HG03378 (cell line): ENCODE measurements around the gene NTNG1.

ENCODE experiments used
- ATAC-seq: cut with Tn5 transposase; IDR thresholded peaks from one replicate; pipeline ENCODE4 v1.9.1; 2021; ENCODE audit warnings: mild to moderate bottlenecking, moderate library complexity; ENCODE audit not compliant: unreplicated experiment

Gene NTNG1

DNA sequence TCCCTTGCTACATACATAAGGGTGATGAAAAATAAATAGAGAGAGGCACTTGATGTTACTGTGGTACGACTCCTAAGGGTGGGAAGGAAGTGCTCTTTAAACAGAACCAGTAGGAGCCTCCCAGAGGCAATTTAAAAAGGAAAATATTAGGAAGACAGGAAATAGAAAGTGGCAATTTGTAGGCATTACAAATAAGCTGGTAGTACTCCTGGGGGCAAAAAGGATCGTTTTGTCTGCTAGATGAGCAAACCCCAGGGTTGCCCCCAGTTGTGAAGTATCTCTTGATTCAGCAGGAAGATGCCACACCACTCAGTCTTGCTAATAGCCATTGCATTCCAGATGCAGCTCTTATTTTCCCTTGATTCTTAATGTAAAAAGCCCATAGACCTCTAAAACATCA is 303.0 kb downstream of the NTNG1 start:
- ATAC-seq: no peak

DNA sequence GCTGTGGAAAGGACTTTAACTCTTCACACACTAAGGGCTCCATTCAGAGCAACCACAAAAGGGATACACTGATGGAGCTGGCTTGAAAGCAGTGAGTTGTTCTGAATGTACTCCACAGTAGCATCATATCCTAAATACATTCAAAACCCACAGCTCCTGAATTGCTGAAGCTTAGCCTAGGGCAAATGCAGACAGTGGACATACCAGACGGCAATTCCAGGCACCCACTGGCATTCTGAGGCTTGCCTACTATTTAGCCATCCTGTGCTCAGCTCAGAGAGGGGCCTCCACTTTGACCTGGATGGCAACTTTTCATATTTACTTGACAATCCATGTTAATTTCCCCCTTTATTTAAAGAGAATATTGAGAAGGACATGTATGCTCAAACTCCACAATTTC is 303.5 kb downstream of the NTNG1 start:
- ATAC-seq: no peak

DNA sequence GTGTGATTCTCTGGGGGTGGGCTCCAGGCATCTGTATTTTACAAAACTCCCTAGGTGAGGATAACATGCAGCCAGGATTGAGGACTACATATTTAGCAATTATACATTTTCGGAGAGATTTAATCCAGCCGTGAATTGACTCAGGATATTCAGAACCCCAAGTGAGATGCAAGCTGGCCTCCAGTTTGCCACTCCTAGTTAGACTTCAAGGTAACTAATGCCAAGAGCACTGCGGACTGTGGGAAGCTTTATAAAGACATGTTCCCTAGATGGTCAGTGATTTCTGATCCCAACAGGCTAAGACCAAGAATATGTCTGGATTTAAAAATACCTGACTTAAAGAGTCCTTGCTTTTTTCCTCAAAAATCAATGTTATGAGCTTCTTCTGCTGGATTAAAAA is 308.5 kb downstream of the NTNG1 start:
- no peak for ATAC-seq

DNA sequence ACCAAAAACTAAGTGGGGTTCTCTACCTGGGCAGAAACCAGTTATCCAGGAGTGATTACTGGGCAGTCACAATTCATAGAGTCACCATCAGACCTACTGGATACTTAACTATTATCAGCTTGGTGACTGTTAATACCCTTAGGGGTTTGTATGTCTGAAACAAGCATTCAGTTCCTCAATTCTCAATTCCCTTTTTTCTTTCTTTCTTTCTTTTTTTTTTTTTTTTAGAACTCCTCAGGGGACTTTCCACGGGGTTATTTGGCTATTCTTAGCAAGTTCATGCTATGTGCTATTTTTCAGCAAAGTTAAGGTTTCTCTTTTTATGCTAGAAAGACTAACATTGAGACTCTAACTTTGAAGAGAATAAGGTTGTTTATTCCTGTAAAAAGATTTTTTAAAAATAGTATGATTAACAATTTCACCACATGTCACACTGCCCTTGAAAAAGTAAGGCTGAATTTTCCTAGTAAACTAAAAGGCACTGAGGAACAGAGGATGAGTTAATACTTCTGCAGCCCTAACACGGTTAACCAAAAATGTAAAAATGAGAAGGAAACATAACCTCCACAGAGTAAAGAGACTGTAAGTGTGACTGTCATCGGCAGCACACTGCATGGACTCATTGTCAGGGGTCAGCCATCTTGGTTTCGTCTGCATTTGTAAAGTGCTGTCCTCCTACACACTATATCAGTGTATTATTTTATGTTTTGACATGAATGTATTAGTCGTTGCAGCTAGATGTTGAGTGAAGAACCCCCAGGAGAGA is 310.2 kb downstream of the NTNG1 start:
- ATAC-seq: peak; percentile 87

- ATAC-seq: peak; percentile 37
These were observed 310.9 kb downstream of the NTNG1 start for GRCh38 chr1:107451715-107452114.

GRCh38 chr1:107454791-107455190 is 314.0 kb downstream of the NTNG1 start:
- no peak for ATAC-seq

GRCh38 chr1:107457989-107458388 is 317.1 kb downstream of the NTNG1 start:
- no peak for ATAC-seq

GRCh38 chr1:107459204-107459904 is 318.5 kb downstream of the NTNG1 start:
- peak; percentile 55 for ATAC-seq

GRCh38 chr1:107460035-107460434 is 319.2 kb downstream of the NTNG1 start:
- ATAC-seq: no peak

GRCh38 chr1:107464827-107465226 is 324.0 kb downstream of the NTNG1 start:
- no peak for ATAC-seq

GRCh38 chr1:107467286-107467685 is 326.4 kb downstream of the NTNG1 start:
- no peak for ATAC-seq

- ATAC-seq: no peak
These were observed 327.0 kb downstream of the NTNG1 start for GRCh38 chr1:107467811-107468210.

DNA sequence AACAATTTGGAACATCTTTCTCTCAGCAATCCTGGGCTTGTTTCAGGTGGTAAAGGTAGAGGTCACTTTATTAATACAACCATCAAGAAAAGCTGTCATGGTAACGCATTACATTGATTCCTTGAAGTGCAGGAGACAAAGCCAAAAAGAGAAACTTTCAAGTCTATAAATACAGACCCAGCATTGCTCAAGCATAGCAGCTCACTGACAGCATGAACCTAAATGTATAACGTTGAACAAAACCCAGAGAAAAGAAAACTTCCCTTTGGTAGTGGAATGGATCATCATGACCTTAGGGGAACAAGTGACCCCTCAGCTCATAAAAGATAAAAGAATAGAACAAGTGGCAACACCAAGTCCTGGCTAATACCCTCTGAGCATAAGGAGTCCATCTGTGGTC is 332.2 kb downstream of the NTNG1 start:
- ATAC-seq: peak; percentile 53

GRCh38 chr1:107474877-107475612 is 334.2 kb downstream of the NTNG1 start:
- ATAC-seq: peak; percentile 83

GRCh38 chr1:107477233-107477632 is 336.4 kb downstream of the NTNG1 start:
- ATAC-seq: no peak

- no peak for ATAC-seq
These were observed 339.1 kb downstream of the NTNG1 start for GRCh38 chr1:107479865-107480350.

DNA sequence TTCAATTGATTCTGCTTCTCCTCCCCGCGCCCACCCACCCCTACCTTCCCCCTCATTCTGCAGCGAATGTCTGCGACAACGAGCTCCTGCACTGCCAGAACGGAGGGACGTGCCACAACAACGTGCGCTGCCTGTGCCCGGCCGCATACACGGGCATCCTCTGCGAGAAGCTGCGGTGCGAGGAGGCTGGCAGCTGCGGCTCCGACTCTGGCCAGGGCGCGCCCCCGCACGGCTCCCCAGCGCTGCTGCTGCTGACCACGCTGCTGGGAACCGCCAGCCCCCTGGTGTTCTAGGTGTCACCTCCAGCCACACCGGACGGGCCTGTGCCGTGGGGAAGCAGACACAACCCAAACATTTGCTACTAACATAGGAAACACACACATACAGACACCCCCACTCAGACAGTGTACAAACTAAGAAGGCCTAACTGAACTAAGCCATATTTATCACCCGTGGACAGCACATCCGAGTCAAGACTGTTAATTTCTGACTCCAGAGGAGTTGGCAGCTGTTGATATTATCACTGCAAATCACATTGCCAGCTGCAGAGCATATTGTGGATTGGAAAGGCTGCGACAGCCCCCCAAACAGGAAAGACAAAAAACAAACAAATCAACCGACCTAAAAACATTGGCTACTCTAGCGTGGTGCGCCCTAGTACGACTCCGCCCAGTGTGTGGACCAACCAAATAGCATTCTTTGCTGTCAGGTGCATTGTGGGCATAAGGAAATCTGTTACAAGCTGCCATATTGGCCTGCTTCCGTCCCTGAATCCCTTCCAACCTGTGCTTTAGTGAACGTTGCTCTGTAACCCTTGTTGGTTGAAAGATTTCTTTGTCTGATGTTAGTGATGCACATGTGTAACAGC is 339.9 kb downstream of the NTNG1 start:
- no peak for ATAC-seq

DNA sequence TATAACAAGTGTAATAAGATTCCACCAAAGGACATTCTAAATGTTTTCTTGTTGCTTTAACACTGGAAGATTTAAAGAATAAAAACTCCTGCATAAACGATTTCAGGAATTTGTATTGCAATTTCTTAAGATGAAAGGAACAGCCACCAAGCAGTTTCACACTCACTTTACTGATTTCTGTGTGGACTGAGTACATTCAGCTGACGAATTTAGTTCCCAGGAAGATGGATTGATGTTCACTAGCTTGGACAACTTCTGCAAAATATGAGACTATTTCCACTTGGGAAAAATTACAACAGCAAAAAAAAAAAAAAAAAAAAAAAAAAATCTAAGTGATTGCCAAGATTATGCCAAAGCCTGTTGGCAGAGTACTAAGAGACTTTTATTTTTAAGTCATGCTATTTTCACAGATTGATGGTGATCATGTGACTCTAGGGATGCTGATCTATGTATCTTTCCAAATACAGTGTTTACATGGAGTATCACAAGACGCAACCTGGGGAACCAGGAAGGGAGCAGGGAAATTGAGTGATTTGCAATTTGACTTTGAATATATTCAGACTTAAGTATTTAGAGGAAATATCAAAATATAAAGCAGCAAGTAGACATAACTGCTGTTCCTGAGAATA is 341.0 kb downstream of the NTNG1 start:
- ATAC-seq: no peak

DNA sequence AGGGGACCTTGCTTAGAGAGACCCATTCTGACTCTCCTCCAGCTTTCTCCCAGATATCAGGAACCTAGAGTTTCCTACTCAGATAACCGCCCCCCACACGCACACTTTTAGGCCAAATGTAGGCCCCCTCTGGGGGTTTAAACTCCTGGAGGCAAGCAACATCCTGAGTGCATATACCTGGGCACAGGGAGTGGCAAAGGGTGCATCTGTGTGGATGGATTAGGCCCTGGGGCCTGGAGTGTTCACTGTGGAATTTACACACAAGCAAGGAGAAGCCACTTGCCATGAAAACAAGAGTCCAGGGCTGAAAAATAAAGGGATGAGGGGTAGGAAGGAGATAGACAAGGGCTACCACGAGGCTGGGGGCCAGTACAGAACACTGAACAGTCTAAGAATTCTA is 343.1 kb downstream of the NTNG1 start:
- ATAC-seq: no peak

DNA sequence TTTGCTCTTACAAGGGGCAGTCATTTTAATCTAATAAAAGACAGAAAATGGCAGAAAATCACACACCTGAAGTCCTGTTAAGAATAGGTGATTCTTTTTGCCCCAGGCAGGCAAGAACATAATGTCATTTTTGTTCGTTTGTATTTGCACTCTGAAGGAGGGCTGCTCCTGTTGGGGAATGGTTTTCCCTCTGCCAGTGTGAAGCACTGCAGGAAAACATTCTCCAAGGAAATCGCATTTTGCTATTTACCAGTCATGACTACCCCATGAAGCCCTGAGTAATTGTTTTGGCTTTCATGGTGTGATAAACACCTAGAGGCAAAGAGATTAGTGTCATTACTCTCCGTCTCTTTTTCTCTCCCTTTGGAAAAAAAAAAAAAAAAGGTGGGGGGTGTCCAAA is 345.5 kb downstream of the NTNG1 start:
- ATAC-seq: no peak
